Globus pallidus (tissue), 1 donor: ENCODE results near the gene ADAMTS1.
"Not testable (repeated sequence)": the region's sequence is repeated elsewhere in the genome, so short reads cannot be mapped to it uniquely, and the experiment has no call there.

Experiments
- DNase-seq: peaks from one replicate; pipeline ENCODE4 v3.0.0-alpha.2; 2015; ENCODE audit warnings: low spot score

ADAMTS1 gene

DNA sequence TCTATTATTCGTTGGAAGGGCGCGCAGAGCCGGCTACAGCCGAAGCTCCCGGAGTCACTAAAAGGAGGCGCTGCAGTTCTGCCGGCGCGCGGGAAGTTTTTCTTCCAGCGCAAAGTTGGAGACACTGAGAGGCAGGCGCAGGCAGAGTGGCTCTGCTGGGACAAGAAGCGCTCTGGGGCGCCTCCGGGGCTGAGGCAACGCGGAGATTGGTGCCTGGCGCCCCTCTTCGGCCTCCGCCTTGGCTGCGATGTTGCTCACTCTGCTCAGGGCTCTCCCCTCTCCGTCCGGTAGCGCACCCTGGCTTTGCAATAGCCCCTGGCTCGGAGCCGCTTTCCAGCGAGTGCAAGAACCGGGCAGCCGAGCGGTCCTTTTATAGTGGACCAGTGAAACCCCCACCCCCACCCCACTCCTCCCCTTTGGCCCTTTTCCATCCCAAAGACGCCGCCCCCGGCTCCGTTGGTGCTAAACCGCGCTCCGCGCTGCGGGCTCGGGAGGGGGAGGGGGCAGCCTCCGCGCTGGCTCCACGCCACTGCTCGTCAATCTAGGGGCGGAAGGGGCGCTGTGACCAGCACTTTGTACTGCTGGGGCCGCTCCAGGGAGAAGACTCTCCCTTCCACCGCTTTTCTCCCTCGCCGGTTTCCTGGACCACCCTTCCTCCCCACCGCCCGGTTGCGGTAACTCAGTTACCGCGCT, at the start of gene ADAMTS1:
ADAMTS1 (minus strand) TSS at position 344 of the 693 bp plus-strand sequence. CDS start 455 bp downstream, outside the sequence.
- DNase-seq: peak; percentile 96

- no peak for DNase-seq
These were observed 46.9 kb upstream of the ADAMTS1 start for GRCh38 chr21:26892151-26892550.

DNA sequence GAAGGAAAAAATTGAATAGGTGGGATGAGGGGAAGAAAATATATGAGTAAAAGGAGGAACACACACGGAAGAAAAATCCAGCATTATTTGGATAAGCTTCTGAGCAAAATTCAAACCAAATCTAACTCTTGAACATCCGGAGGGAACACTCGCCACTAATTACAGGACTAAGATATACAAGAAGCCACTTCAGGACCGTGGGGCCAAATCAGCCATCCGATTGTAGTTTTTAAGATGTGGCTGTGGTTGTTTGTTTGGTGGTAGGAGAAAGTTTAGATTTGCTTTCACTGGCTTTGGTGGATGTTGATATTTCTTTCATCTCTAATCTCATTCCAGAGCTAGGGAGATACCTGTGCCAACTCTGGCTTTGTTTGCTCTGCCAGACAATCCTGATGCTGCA, 43.7 kb upstream of the ADAMTS1 start:
- no peak for DNase-seq

- DNase-seq: no peak
These were observed 43.0 kb upstream of the ADAMTS1 start for GRCh38 chr21:26888256-26888655.

- no peak for DNase-seq
These were observed 42.0 kb upstream of the ADAMTS1 start for GRCh38 chr21:26887251-26887650.

DNA sequence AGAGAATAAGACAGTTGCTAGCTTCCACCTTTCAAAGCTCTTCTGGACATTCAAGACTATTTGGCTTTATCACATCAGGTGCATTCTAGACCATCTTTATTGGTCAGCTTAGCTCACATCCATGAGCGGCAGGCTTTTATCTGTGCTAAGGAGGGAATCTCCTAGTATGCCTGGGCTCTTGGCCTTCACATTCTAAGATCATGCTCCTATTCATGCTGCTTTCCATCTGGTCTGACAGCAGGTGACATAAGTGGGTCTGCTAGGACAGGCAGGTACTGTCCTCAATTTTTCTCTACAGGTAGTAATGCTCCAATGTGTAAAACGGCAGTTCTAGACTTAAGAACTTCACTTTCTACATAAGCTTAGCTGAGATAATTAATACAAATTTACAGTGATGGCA, 39.2 kb upstream of the ADAMTS1 start:
- no peak for DNase-seq

GRCh38 chr21:26883768-26884167, 38.6 kb upstream of the ADAMTS1 start:
- DNase-seq: no peak

GRCh38 chr21:26881504-26882228, 36.5 kb upstream of the ADAMTS1 start:
- DNase-seq: no peak

- no peak for DNase-seq
These were observed 31.8 kb upstream of the ADAMTS1 start for GRCh38 chr21:26877018-26877417.

DNA sequence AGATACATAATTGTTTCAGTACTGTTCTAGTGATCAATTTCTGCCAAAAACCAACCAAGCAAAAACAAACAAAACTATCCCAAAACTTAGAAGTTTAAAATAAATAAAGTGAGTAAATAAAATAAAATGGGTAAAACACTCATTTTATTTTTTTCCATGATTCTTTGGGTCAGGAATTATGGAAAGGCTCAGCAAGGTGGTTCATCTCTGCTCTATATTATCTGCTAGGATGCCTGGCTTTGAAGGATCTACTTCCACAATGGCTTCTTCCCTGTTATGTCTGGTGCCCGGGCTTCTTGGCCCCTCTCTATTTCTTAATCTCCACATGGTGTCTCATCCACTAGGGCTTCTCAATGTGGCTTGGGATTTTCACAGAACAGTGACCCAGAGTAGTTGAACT, 29.1 kb upstream of the ADAMTS1 start:
- no peak for DNase-seq

DNA sequence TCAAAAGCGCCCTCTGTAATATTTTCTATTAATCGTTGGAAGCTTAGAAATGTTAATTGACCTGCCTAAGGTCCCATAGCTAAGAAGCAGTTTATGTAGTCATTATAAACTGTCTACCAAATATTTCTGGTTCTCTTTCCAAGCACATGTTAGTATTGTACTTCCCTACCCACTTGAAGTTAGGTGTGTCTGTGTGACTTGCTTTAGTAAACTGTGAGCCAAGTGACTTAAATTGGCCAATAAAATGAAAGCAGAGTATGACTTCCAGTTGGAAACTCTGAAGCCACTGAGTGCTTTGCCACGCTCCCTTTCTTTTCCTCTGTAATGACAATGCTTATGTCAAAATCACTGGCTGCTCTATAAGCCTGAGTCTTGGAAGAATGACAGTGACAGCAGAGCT, 20.6 kb upstream of the ADAMTS1 start:
- no peak for DNase-seq

- DNase-seq: not testable (repeated sequence)
These were observed 11.7 kb upstream of the ADAMTS1 start for GRCh38 chr21:26856871-26857350.

- DNase-seq: not testable (repeated sequence)
These were observed 9.5 kb upstream of the ADAMTS1 start for GRCh38 chr21:26854695-26855094.

DNA sequence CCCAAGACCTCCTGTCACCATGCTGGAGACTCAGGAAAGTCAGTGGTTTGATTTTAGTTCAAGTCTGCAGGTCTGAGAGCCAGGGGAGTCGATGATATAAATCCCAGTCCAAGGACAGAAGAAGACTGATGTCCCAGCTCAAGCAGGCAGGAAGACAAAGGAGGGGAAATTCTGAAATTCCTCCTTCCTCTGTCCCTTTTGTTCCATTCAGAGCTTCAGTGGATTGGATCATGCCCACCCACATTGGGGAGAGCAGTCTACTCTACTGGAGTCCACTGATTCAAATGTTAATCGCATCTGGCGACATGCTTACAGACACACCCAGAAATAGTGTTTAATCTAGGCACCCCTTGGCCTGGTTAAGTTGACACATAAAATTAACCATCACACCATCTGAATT, 7.2 kb upstream of the ADAMTS1 start:
- no peak for DNase-seq

GRCh38 chr21:26851109-26851944, 6.1 kb upstream of the ADAMTS1 start:
- peak; percentile 26 for DNase-seq

GRCh38 chr21:26850116-26850643, 5.0 kb upstream of the ADAMTS1 start:
- DNase-seq: peak; percentile 80

GRCh38 chr21:26849428-26850115, 4.4 kb upstream of the ADAMTS1 start:
- peak; percentile 77 for DNase-seq

- peak; percentile 20 for DNase-seq
These were observed 2.7 kb upstream of the ADAMTS1 start for GRCh38 chr21:26847921-26848320.

GRCh38 chr21:26847002-26847401, 1.8 kb upstream of the ADAMTS1 start:
- DNase-seq: no peak

- DNase-seq: peak; percentile 86
These were observed 1.1 kb upstream of the ADAMTS1 start for GRCh38 chr21:26846036-26846931.

DNA sequence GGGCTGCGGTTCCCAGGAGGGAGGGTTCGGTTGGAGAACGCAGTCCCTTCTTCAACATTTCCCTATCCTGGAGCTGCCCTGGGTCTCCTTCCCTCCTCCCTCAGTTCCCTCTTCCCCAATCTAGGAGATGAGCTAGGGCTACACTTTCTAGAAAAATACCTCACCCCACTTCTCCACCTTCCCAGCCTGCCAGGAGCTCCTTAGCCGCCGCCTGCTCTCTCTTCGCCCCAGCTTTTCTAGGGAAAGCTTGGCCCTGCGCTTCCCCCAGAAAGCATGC, 488 bp upstream of the ADAMTS1 start:
- no peak for DNase-seq
